H1 (cell line): Measurements from ENCODE around the gene CAMTA1. TPM values are rescaled to one million over a fixed set of nuclear protein-coding genes. Genes with fewer than 3 reads are reported as not detected.
A peak's percentile ranks its signal among the peaks of the same experiment; 100 is the strongest.

ENCODE experiments used
- CTCF ChIA-PET: fragments of 300-600 bp; sonication (Branson Sonifier 250); formaldehyde crosslinking; loops from one replicate; lab custom pipeline; 2021; ENCODE audit not compliant: partially characterized antibody; lab: Charles Lee
- POLR2A ChIA-PET: fragments of 300-600 bp; sonication (Branson Sonifier 250); formaldehyde crosslinking; loops from one replicate; lab custom pipeline; 2021; ENCODE audit warnings: inconsistent platforms; ENCODE audit not compliant: partially characterized antibody; lab: Charles Lee
- DNase-seq, 2 experiments: peaks; one replicate each; pipeline versions ENCODE4 v3.0.0 to v3.0.0-alpha.2; 2010 to 2022; ENCODE audit warnings: low spot score in 2 of 2, low read depth in 1 of 2, mixed read lengths in 1 of 2
- FAIRE-seq: peaks from 2 replicates; lab custom pipeline; 2011; peaks lifted over from hg19 to GRCh38; lab: Jason Lieb, UNC
- H2AFZ ChIP-seq: 2 replicates; pipeline ENCODE4 v1.8.1; 2012; ENCODE audit warnings: low read length, inconsistent platforms
- H2AK5ac ChIP-seq: 2 replicates; pipeline ENCODE4 v1.6.1; 2013; ENCODE audit warnings: low read depth, low read length
- H2BK120ac ChIP-seq: replicated peaks from 2 replicates; pipeline ENCODE3; 2013; ENCODE audit warnings: low read depth, low read length, inconsistent platforms
- H2BK12ac ChIP-seq: 2 replicates; pipeline ENCODE4 v1.6.1; 2013; ENCODE audit warnings: low read depth, low read length
- H2BK15ac ChIP-seq: 2 replicates; pipeline ENCODE4 v1.6.1; 2013; ENCODE audit warnings: low read length
- H2BK20ac ChIP-seq: 2 replicates; pipeline ENCODE4 v1.6.1; 2013; ENCODE audit warnings: low read length
- H2BK5ac ChIP-seq: 2 replicates; pipeline ENCODE4 v1.6.1; 2013; ENCODE audit warnings: low read depth, low read length
- H3K14ac ChIP-seq: 2 replicates; pipeline ENCODE4 v1.6.1; 2013; ENCODE audit warnings: inconsistent platforms; ENCODE audit not compliant: insufficient read length
- H3K18ac ChIP-seq: 2 replicates; pipeline ENCODE4 v1.6.1; 2013; ENCODE audit warnings: low read length; ENCODE audit errors: extremely low read depth
- H3K23ac ChIP-seq: 2 replicates; pipeline ENCODE4 v1.6.1; 2013; ENCODE audit warnings: inconsistent platforms; ENCODE audit not compliant: insufficient read length
- H3K23me2 ChIP-seq: 2 replicates; pipeline ENCODE4 v1.6.1; 2013; ENCODE audit warnings: low read depth, low read length
- H3K27ac ChIP-seq: 2 replicates; pipeline ENCODE4 v1.6.1; 2011; ENCODE audit warnings: low read depth, low read length, inconsistent platforms
- H3K27me3 ChIP-seq, 4 experiments: replicated peaks in 1 of 4; 1 replicate in 1 of 4; 2 replicates in 3 of 4; pipeline versions ENCODE4 v1.6.1 to v1.8.1; 2011 to 2013; ENCODE audit warnings: low read length in 3 of 4, mild to moderate bottlenecking in 3 of 4, inconsistent platforms in 2 of 4, mixed read lengths in 2 of 4, moderate library complexity in 1 of 4; ENCODE audit not compliant: control insufficient read depth in 3 of 4, insufficient read depth in 3 of 4; ENCODE audit errors: extremely low read depth in 1 of 4
- H3K36me3 ChIP-seq, 4 experiments: 2 replicates each; pipeline versions ENCODE4 v1.6.1 to v1.8.1; 2011 to 2013; ENCODE audit warnings: mild to moderate bottlenecking in 4 of 4, low read length in 3 of 4, moderate library complexity in 2 of 4, control low read depth in 1 of 4, inconsistent platforms in 1 of 4; ENCODE audit not compliant: insufficient read depth in 4 of 4, control insufficient read depth in 2 of 4
- H3K4ac ChIP-seq: replicated peaks from 2 replicates; pipeline ENCODE3; 2013; ENCODE audit warnings: low read length, low read depth, mixed read lengths, inconsistent platforms; ENCODE audit not compliant: insufficient read length
- H3K4me1 ChIP-seq, 4 experiments: replicated peaks in 1 of 4; 1 replicate in 1 of 4; 2 replicates in 3 of 4; pipeline versions ENCODE4 v1.6.1 to v1.8.1; 2011 to 2013; ENCODE audit warnings: low read length in 3 of 4, inconsistent platforms in 2 of 4, mixed read lengths in 1 of 4; ENCODE audit not compliant: insufficient read depth in 4 of 4, control insufficient read depth in 3 of 4
- H3K4me2 ChIP-seq, 2 experiments: 2 replicates each; pipeline versions ENCODE4 v1.6.1 to v1.8.1; 2011 to 2013; ENCODE audit warnings: low read depth in 2 of 2, low read length in 2 of 2, control low read depth in 1 of 2, inconsistent platforms in 1 of 2, mild to moderate bottlenecking in 1 of 2; ENCODE audit not compliant: insufficient read depth in 1 of 2
- H3K4me3 ChIP-seq, 4 experiments: fragments of 200-600, 300-600 bp in 1 of 4; sonication (generic), shearing (Covaris generic), sonication (Bioruptor Twin) in 1 of 4; 2 replicates each; pipeline versions ENCODE4 v1.5.1 to v1.8.1; 2011 to 2016; ENCODE audit warnings: low read length in 4 of 4, low read depth in 3 of 4, control low read depth in 2 of 4, inconsistent platforms in 2 of 4, mild to moderate bottlenecking in 2 of 4, mixed read lengths in 1 of 4, moderate library complexity in 1 of 4; ENCODE audit not compliant: insufficient read depth in 2 of 4; ENCODE audit errors: extremely low read depth in 1 of 4
- H3K56ac ChIP-seq: replicated peaks from 2 replicates; pipeline ENCODE3; 2013; ENCODE audit warnings: low read depth, mild to moderate bottlenecking, mixed read lengths, low read length, inconsistent platforms; ENCODE audit not compliant: insufficient read length
- H3K79me1 ChIP-seq: 2 replicates; pipeline ENCODE4 v1.6.1; 2013; ENCODE audit warnings: low read depth, low read length, control low read depth
- H3K79me2 ChIP-seq, 2 experiments: 2 replicates each; pipeline versions ENCODE4 v1.6.1 to v1.8.1; 2012 to 2013; ENCODE audit warnings: low read length in 2 of 2, mild to moderate bottlenecking in 2 of 2, inconsistent platforms in 1 of 2; ENCODE audit not compliant: insufficient read depth in 2 of 2, control insufficient read depth in 1 of 2
- H3K9ac ChIP-seq, 4 experiments: replicated peaks in 1 of 4; 1 replicate in 1 of 4; 2 replicates in 3 of 4; pipeline versions ENCODE4 v1.6.1 to v1.8.1; 2011 to 2013; ENCODE audit warnings: low read depth in 3 of 4, low read length in 3 of 4, control low read depth in 2 of 4, mild to moderate bottlenecking in 2 of 4, moderate library complexity in 2 of 4, inconsistent platforms in 1 of 4; ENCODE audit errors: extremely low read depth in 1 of 4
- H3K9me3 ChIP-seq, 2 experiments: 2 replicates each; pipeline versions ENCODE4 v1.6.1 to v1.8.1; 2012 to 2013; ENCODE audit warnings: mild to moderate bottlenecking in 2 of 2, moderate library complexity in 2 of 2, control low read depth in 1 of 2, inconsistent platforms in 1 of 2, low read depth in 1 of 2, low read length in 1 of 2, mixed read lengths in 1 of 2; ENCODE audit not compliant: insufficient read depth in 2 of 2
- H4K20me1 ChIP-seq, 2 experiments: replicated peaks in 1 of 2; 2 replicates each; pipeline versions ENCODE3 to v1.8.1; 2011 to 2013; ENCODE audit warnings: inconsistent platforms in 2 of 2, low read length in 2 of 2, mild to moderate bottlenecking in 1 of 2; ENCODE audit not compliant: insufficient read depth in 2 of 2, control insufficient read depth in 1 of 2
- H4K5ac ChIP-seq: 2 replicates; pipeline ENCODE4 v1.6.1; 2013; ENCODE audit warnings: low read length, low read depth, mixed read lengths, inconsistent platforms; ENCODE audit not compliant: insufficient read length
- H4K8ac ChIP-seq: 2 replicates; pipeline ENCODE4 v1.8.0; 2013; ENCODE audit warnings: mild to moderate bottlenecking, moderate library complexity, low read length, inconsistent platforms; ENCODE audit not compliant: insufficient read depth; ENCODE audit errors: extremely low read depth
- H4K91ac ChIP-seq: replicated peaks from 2 replicates; pipeline ENCODE3; 2013; ENCODE audit warnings: low read length, mixed read lengths, inconsistent platforms; ENCODE audit not compliant: insufficient read length
- CBX5 ChIP-seq: fragments of 300-800, 300-1000 bp; sonication (generic); IDR thresholded peaks from 2 replicates; pipeline ENCODE4 v1.7.1; 2016; ENCODE audit warnings: antibody characterized with exemption, low read length, low read depth
- EGR1 ChIP-seq: IDR thresholded peaks from 2 replicates; pipeline ENCODE4 v1.6.1; 2011; ENCODE audit warnings: low read depth, low read length, borderline replicate concordance
- JUN ChIP-seq: IDR thresholded peaks from 2 replicates; pipeline ENCODE4 v1.6.1; 2011; ENCODE audit warnings: low read depth, mild to moderate bottlenecking, improper control_type of control experiment, low read length
- SAP30 ChIP-seq: fragments of 300-600 bp; sonication (generic); IDR thresholded peaks from 2 replicates; pipeline ENCODE4 v1.7.1; 2012; ENCODE audit warnings: low read length, moderate library complexity, mild to moderate bottlenecking, inconsistent platforms; ENCODE audit not compliant: insufficient read depth, insufficient replicate concordance
- WGBS, 2 experiments: shearing (Covaris generic) in 1 of 2; methylation state at CpG; one replicate each; pipeline versions ENCODE4 v1.1.6 to v1.1.7; 2013 to 2015; ENCODE audit warnings: low lambda C conversion rate in 2 of 2, mixed read lengths in 2 of 2, inconsistent platforms in 1 of 2, low coverage in 1 of 2, missing lambda C conversion rate in 1 of 2; ENCODE audit not compliant: insufficient replicate concordance in 2 of 2, insufficient coverage in 1 of 2, insufficient read length in 1 of 2; ENCODE audit errors: extremely low coverage in 1 of 2, missing lambda C conversion rate in 1 of 2; 5-methylcytosine and 5-hydroxymethylcytosine counted together
- polyA plus RNA-seq, 7 experiments: library from polyadenylated mRNA; depleted of rRNA in 3 of 7; stranded (reverse) in 5 of 7; unstranded in 2 of 7; fragments of >200 nt in 5 of 7; fragments of 200-250 nt in 2 of 7; gene quantifications; 1 replicate in 5 of 7; 2 replicates in 1 of 7; 4 replicates in 1 of 7; pipeline versions ENCODE4 v1.2.1 to v1.2.3, GENCODE V29; 2011 to 2013; ENCODE audit warnings: missing spikeins in 2 of 7, mixed read lengths in 2 of 7
- total RNA-seq: library from RNA; stranded (reverse); fragmentation: NEBNext Ultra II Directional; extraction: Animal tissue kit (Norgen Biotek cat#: 25700); gene quantifications from 2 replicates; pipeline ENCODE4 v1.2.1, GENCODE V29; 2021
- TF ChIP-seq, protein P1 (sequence below): IDR thresholded peaks from 2 replicates; pipeline ENCODE4 v1.6.1; 2012; ENCODE audit warnings: low read length, inconsistent platforms

Gene CAMTA1
- total and polyA plus RNA-seq, 2 of the 8 experiments (the other 6 are each of a cell fraction or from before 2014, with no cell fraction given) = 65.0 to 119 TPM

DNA sequence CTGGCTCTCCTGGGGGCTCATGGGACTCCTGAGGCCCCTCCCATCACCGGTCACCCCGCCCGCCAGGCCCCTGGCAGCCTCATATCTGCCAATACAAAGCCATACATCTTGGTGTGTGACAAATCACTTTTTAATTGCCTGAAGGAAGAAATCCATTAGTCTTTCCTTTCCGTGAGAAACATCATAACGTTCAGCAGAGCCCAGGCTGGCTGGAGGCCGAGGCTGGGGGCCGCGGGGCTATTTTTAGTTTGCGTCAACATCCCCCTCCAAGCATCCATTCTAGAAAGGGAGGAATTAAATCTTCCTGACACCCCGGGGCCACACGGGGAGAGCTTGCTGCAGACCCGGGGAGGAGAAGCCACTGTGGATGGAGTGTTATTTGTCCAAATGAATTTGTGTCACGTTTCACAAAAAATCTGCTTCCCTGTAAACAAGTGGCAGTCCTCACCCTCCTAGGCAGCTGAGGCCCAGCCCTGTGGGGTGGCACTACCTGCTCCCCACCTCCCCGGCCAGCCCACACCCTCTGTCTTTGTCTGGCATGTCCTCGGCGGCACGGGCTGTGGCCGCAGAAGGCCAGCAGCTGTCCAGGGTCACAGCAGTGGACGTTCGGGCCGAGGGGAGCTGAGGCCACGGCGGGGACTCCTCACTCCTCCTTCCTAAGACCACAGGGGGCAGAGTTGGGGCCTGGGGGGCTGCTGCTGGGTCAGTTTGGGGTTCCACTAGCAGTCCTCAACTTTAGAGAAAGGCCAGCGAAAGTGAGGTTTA is 749.0 kb downstream of the CAMTA1 start:
- FAIRE-seq (no peak), DNase-seq (no peak)
- POLR2A ChIA-PET = interaction anchor here (0.6 kb wide), 1 partner anchor 95 kb away, joined by 4 read pairs; no protein-coding TSS in a partner anchor
- Histone ChIP-seq H4K5ac (no peak overlapping the region), H3K36me3 (no peaks in the 10 kb centered on the region), H3K9ac (no peak overlapping the region), H3K4ac (peak overlapping the region; percentile 64), H4K20me1 (no peaks in the 10 kb centered on the region), H3K9me3 (no peaks in the 10 kb centered on the region), H3K14ac (peak overlapping the region; percentile 9), H2BK20ac (peak overlapping the region; percentile 80; the same call in 1 of the 2 replicates), H3K4me3 (no peak overlapping the region), H2BK15ac (0 out of 2 replicates have a peak overlapping the region, but pooled peaks have one; percentile 95), H2BK5ac (peak overlapping the region; percentile 93; the same call in 1 of the 2 replicates), H3K56ac (no peak overlapping the region), H3K23me2 (no peaks in the 10 kb centered on the region), H2AK5ac (0 out of 2 replicates have a peak overlapping the region, but pooled peaks have one; percentile 75), H3K79me1 (no peaks in the 10 kb centered on the region), H3K4me2 (no peak overlapping the region), H3K18ac (no peak overlapping the region), H2BK120ac (no peak overlapping the region), H2BK12ac (peak overlapping the region; percentile 90), H3K27ac (no peak overlapping the region), H3K4me1 (peaks cover 9 to 37% (median 27%) of the 10 kb centered on the region in 4 experiments), H3K23ac (no peak overlapping the region), H4K91ac (peak overlapping the region; percentile 93), H4K8ac (no peak overlapping the region; the same call in 1 of the 2 replicates), H3K79me2 (no peaks in the 10 kb centered on the region), H3K27me3 (peaks cover 0 to 4% (median 2%) of the 10 kb centered on the region in 4 experiments; a peak in 3 of 7 replicates), H2AFZ (no peak overlapping the region)
- 85% methylated on average over 22 of the region's 24 CpGs; no CpG with 5 or more reads in 1 of the 2 experiments for WGBS, 2 experiments
- CTCF ChIA-PET = interaction anchor here (0.8 to 1.7 kb wide), 3 partner anchors 18 to 89 kb away, joined by 3 to 4 read pairs (median 3); no protein-coding TSS in a partner anchor
- TF ChIP-seq CBX5 = no peak
- TF ChIP-seq, protein P1, sequence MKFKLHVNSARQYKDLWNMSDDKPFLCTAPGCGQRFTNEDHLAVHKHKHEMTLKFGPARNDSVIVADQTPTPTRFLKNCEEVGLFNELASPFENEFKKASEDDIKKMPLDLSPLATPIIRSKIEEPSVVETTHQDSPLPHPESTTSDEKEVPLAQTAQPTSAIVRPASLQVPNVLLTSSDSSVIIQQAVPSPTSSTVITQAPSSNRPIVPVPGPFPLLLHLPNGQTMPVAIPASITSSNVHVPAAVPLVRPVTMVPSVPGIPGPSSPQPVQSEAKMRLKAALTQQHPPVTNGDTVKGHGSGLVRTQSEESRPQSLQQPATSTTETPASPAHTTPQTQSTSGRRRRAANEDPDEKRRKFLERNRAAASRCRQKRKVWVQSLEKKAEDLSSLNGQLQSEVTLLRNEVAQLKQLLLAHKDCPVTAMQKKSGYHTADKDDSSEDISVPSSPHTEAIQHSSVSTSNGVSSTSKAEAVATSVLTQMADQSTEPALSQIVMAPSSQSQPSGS = no peak
- no peak for TF ChIP-seq EGR1
- TF ChIP-seq SAP30 = no peak
- no peak for TF ChIP-seq JUN
